ENCODE data around the gene GMPR.

The GMPR gene

GRCh38 chr6:16301511-16301910 lies 63.1 kb downstream of the GMPR start:
- DNase-seq (ENCODE audit: extremely low read depth, low read depth) = no peak
- no peak for TF ChIP-seq CTCF (IDR thresholded peaks at IDR 0.05; ENCODE audit: low read depth, low read length, missing control alignments)

GRCh38 chr6:16302721-16303552 lies 64.5 kb downstream of the GMPR start:
- TF ChIP-seq CTCF (IDR thresholded peaks at IDR 0.05; ENCODE audit: low read depth, low read length, missing control alignments) = no peak
- no peak overlapping the region for H3K4me3 ChIP-seq (replicated peaks; ENCODE audit: low read depth, low read length)
- no peak for DNase-seq (ENCODE audit: extremely low read depth, low read depth)

More at GRCh38 chr6:16301511-16301910, 63.1 kb downstream of the GMPR start:
- H3K4me3 ChIP-seq (replicated peaks; ENCODE audit: low read depth, low read length) = no peak overlapping the region

- no peak for TF ChIP-seq CTCF (IDR thresholded peaks at IDR 0.05; ENCODE audit: low read depth, low read length, missing control alignments)
- H3K4me3 ChIP-seq (replicated peaks; ENCODE audit: low read depth, low read length) = no peak overlapping the region
These were observed 66.9 kb downstream of the GMPR start for GRCh38 chr6:16305246-16305725.

GRCh38 chr6:16305788-16306187 lies 67.4 kb downstream of the GMPR start:
- no peak for DNase-seq (ENCODE audit: extremely low read depth, low read depth)
- H3K4me3 ChIP-seq (replicated peaks; ENCODE audit: low read depth, low read length) = no peak overlapping the region
- no peak for TF ChIP-seq CTCF (IDR thresholded peaks at IDR 0.05; ENCODE audit: low read depth, low read length, missing control alignments)

More at GRCh38 chr6:16305246-16305725, 66.9 kb downstream of the GMPR start:
- DNase-seq (ENCODE audit: extremely low read depth, low read depth) = no peak

GRCh38 chr6:16306334-16306733 lies 67.9 kb downstream of the GMPR start:
- DNase-seq (ENCODE audit: extremely low read depth, low read depth) = no peak
- no peak overlapping the region for H3K4me3 ChIP-seq (replicated peaks; ENCODE audit: low read depth, low read length)
- TF ChIP-seq CTCF (IDR thresholded peaks at IDR 0.05; ENCODE audit: low read depth, low read length, missing control alignments) = no peak

GRCh38 chr6:16311763-16312162 lies 73.4 kb downstream of the GMPR start:
- no peak for TF ChIP-seq CTCF (IDR thresholded peaks at IDR 0.05; ENCODE audit: low read depth, low read length, missing control alignments)
- H3K4me3 ChIP-seq (replicated peaks; ENCODE audit: low read depth, low read length) = no peak overlapping the region
- DNase-seq (ENCODE audit: extremely low read depth, low read depth) = no peak
